Measurements from ENCODE around the gene GABRG3. TPM values are rescaled to one million over a fixed set of nuclear protein-coding genes. Genes with fewer than 3 reads are reported as not detected.

GABRG3 gene
- total RNA-seq, 1 experiment from 2014 or later, result 0.15 TPM

DNA sequence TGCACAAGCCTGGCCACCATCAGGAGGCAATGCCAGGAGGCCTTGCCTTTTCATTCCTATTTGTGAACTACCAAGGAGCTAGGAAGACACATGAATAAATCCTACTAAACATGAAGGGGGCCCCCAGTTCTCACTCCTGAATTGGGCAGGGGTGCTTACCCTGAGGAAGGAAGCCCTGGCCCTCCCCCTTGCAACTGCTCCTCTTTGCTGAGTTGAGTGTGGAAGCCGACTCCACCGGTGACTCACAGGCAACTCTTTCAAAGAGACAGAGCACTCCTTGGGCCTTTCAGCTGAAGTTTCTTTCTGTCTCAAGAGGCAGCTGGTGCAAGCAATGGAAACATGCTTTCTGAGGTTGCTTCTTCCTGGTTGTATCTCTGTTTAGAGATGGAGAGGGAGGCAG lies 1.7 kb downstream of the GABRG3 start:
- Histone ChIP-seq H2BK120ac (ENCODE audit: low read depth, low read length, poor library complexity, severe bottlenecking) (no peak overlapping the region), H3K4me1 (ENCODE audit: insufficient read depth, low read length) (no peaks in the 10 kb centered on the region; the same call in 1 of the 2 replicates), H4K91ac (ENCODE audit: insufficient read length, low read depth, low read length) (no peak overlapping the region), H3K79me1 (ENCODE audit: insufficient read depth, low read depth, low read length, poor library complexity, severe bottlenecking) (no peaks in the 10 kb centered on the region), H3K23ac (ENCODE audit: insufficient read length, low read depth, low read length) (no peak overlapping the region), H2AK5ac (ENCODE audit: insufficient read length, low read length) (no peak overlapping the region), H3T11ph (ENCODE audit: low read length) (no peak overlapping the region), H3K79me2 (ENCODE audit: insufficient read depth, low read length) (no peaks in the 10 kb centered on the region), H4K20me1 (ENCODE audit: control insufficient read depth, insufficient read depth, insufficient read length) (no peaks in the 10 kb centered on the region), H3K27ac (ENCODE audit: insufficient read length, low read depth, low read length) (no peak overlapping the region), H4K8ac (replicated peaks; ENCODE audit: insufficient read length, low read depth, low read length) (no peak overlapping the region), H2BK12ac (ENCODE audit: insufficient read length, low read depth, low read length) (no peak overlapping the region), H3K4ac (ENCODE audit: low read depth, low read length) (no peak overlapping the region), H3K9me3 (ENCODE audit: control insufficient read depth, low read depth, low read length) (no peaks in the 10 kb centered on the region), H3K4me2 (ENCODE audit: insufficient read depth, insufficient read length, low read length) (no peak overlapping the region), H3K56ac (ENCODE audit: insufficient read length, low read depth, low read length) (no peak overlapping the region), H3K27me3 (ENCODE audit: insufficient read depth, low read length) (peaks cover 24% of the 10 kb centered on the region), H3K9ac (ENCODE audit: extremely low read depth, insufficient read length, low read length) (no peak overlapping the region), H2BK5ac (ENCODE audit: insufficient read length, low read length) (no peak overlapping the region), H3K14ac (ENCODE audit: insufficient read depth, low read length) (no peak overlapping the region), H4K5ac (ENCODE audit: insufficient read length, low read depth, low read length) (no peak overlapping the region), H2BK15ac (ENCODE audit: low read depth, low read length) (no peak overlapping the region), H3K23me2 (ENCODE audit: insufficient read length, low read depth, low read length, poor library complexity, severe bottlenecking) (peaks cover 8% of the 10 kb centered on the region), H3K18ac (ENCODE audit: insufficient read length, low read depth, low read length) (no peak overlapping the region), H2BK20ac (ENCODE audit: low read depth, low read length, poor library complexity, severe bottlenecking) (no peak overlapping the region), H2AFZ (ENCODE audit: low read length) (no peak overlapping the region)
- no peak for DNase-seq
- TF ChIP-seq, protein P1, sequence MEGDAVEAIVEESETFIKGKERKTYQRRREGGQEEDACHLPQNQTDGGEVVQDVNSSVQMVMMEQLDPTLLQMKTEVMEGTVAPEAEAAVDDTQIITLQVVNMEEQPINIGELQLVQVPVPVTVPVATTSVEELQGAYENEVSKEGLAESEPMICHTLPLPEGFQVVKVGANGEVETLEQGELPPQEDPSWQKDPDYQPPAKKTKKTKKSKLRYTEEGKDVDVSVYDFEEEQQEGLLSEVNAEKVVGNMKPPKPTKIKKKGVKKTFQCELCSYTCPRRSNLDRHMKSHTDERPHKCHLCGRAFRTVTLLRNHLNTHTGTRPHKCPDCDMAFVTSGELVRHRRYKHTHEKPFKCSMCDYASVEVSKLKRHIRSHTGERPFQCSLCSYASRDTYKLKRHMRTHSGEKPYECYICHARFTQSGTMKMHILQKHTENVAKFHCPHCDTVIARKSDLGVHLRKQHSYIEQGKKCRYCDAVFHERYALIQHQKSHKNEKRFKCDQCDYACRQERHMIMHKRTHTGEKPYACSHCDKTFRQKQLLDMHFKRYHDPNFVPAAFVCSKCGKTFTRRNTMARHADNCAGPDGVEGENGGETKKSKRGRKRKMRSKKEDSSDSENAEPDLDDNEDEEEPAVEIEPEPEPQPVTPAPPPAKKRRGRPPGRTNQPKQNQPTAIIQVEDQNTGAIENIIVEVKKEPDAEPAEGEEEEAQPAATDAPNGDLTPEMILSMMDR (conservative IDR thresholded peaks at IDR 0.05), result no peak
- peaks cover 70% of the 10 kb centered on the region for H3K27me3 Mint-ChIP-seq (ENCODE audit: low read depth)
- WGBS (ENCODE audit: extremely low coverage, insufficient read length, low lambda C conversion rate), result no CpG with 5 or more reads among the region's 2 CpGs
- H3K27ac Mint-ChIP-seq, result no peak overlapping the region
- peaks cover 13 to 15% of the 10 kb centered on the region in 2 experiments; a peak in 3 of 4 replicates for H3K4me1 Mint-ChIP-seq
- H3K9me3 Mint-ChIP-seq, result peaks cover 0 to 2% of the 10 kb centered on the region in 2 experiments; a peak in 1 of 5 replicates
- peak overlapping the region in 1 of 2 experiments; percentile 74; a peak in 2 of 5 replicates for H3K4me3 Mint-ChIP-seq
- no peaks in the 10 kb centered on the region for H3K36me3 Mint-ChIP-seq (ENCODE audit: insufficient read depth in 1 of 3, low read depth in 3 of 3)
